H9 (cell line): Measurements from ENCODE around the gene HBG2. TPM values are rescaled to one million over a fixed set of nuclear protein-coding genes. Genes with fewer than 3 reads are reported as not detected.

Source experiments
- DNase-seq: peaks from one replicate; pipeline ENCODE4 v3.0.0-alpha.2; 2017
- H2AFZ ChIP-seq: one replicate; pipeline ENCODE4 v1.6.1; 2013; ENCODE audit warnings: mild to moderate bottlenecking, low read length, control low read depth, moderate library complexity
- H2AK5ac ChIP-seq: 2 replicates; pipeline ENCODE4 v1.6.1; 2013; ENCODE audit warnings: low read length, control low read depth, mixed read lengths; ENCODE audit not compliant: insufficient read length
- H2BK120ac ChIP-seq: one replicate; pipeline ENCODE4 v1.6.1; 2013; ENCODE audit warnings: low read depth, mild to moderate bottlenecking, low read length, control low read depth, inconsistent platforms; ENCODE audit not compliant: poor library complexity, severe bottlenecking
- H2BK12ac ChIP-seq: 2 replicates; pipeline ENCODE4 v1.6.1; 2013; ENCODE audit warnings: low read length, control low read depth, mixed read lengths, low read depth; ENCODE audit not compliant: insufficient read length
- H2BK15ac ChIP-seq: 2 replicates; pipeline ENCODE4 v1.6.1; 2013; ENCODE audit warnings: low read depth, low read length, control low read depth
- H2BK20ac ChIP-seq: one replicate; pipeline ENCODE4 v1.6.1; 2013; ENCODE audit warnings: low read depth, mild to moderate bottlenecking, low read length, control low read depth, inconsistent platforms; ENCODE audit not compliant: poor library complexity, severe bottlenecking
- H2BK5ac ChIP-seq: 2 replicates; pipeline ENCODE4 v1.6.1; 2013; ENCODE audit warnings: low read length, control low read depth, mixed read lengths; ENCODE audit not compliant: insufficient read length
- H3K14ac ChIP-seq: 2 replicates; pipeline ENCODE4 v1.6.1; 2013; ENCODE audit warnings: low read length, control low read depth; ENCODE audit not compliant: insufficient read depth
- H3K18ac ChIP-seq: 2 replicates; pipeline ENCODE4 v1.6.1; 2013; ENCODE audit warnings: low read depth, mild to moderate bottlenecking, mixed read lengths, low read length, control low read depth; ENCODE audit not compliant: insufficient read length
- H3K23ac ChIP-seq: 2 replicates; pipeline ENCODE4 v1.6.1; 2013; ENCODE audit warnings: low read length, control low read depth, mixed read lengths, low read depth; ENCODE audit not compliant: insufficient read length
- H3K23me2 ChIP-seq: 2 replicates; pipeline ENCODE4 v1.6.1; 2013; ENCODE audit warnings: low read depth, mild to moderate bottlenecking, mixed read lengths, low read length, control low read depth; ENCODE audit not compliant: insufficient read length, poor library complexity, severe bottlenecking
- H3K27ac ChIP-seq: 2 replicates; pipeline ENCODE4 v1.5.1; 2013; ENCODE audit warnings: low read length, control low read depth, mixed read lengths, low read depth; ENCODE audit not compliant: insufficient read length
- H3K27me3 ChIP-seq: 2 replicates; pipeline ENCODE4 v1.6.1; 2013; ENCODE audit warnings: low read length, control low read depth, inconsistent platforms; ENCODE audit not compliant: insufficient read depth
- H3K4ac ChIP-seq: 2 replicates; pipeline ENCODE4 v1.6.1; 2013; ENCODE audit warnings: low read depth, mild to moderate bottlenecking, control low read depth, inconsistent platforms, low read length, moderate library complexity
- H3K4me1 ChIP-seq: 2 replicates; pipeline ENCODE4 v1.6.1; 2013; ENCODE audit warnings: low read length, control low read depth, inconsistent platforms; ENCODE audit not compliant: insufficient read depth
- H3K4me2 ChIP-seq: 2 replicates; pipeline ENCODE4 v1.6.1; 2013; ENCODE audit warnings: low read length, control low read depth, mixed read lengths; ENCODE audit not compliant: insufficient read length, insufficient read depth
- H3K56ac ChIP-seq: 2 replicates; pipeline ENCODE4 v1.6.1; 2013; ENCODE audit warnings: low read depth, mild to moderate bottlenecking, mixed read lengths, low read length, control low read depth; ENCODE audit not compliant: insufficient read length
- H3K79me1 ChIP-seq: 2 replicates; pipeline ENCODE4 v1.6.1; 2013; ENCODE audit warnings: low read depth, mild to moderate bottlenecking, moderate library complexity, low read length, control low read depth, inconsistent platforms; ENCODE audit not compliant: insufficient read depth, poor library complexity, severe bottlenecking
- H3K79me2 ChIP-seq: 2 replicates; pipeline ENCODE4 v1.6.1; 2013; ENCODE audit warnings: low read length, control low read depth, inconsistent platforms; ENCODE audit not compliant: insufficient read depth
- H3K9ac ChIP-seq: 2 replicates; pipeline ENCODE4 v1.6.1; 2013; ENCODE audit warnings: low read length, control low read depth, mixed read lengths; ENCODE audit not compliant: insufficient read length; ENCODE audit errors: extremely low read depth
- H3K9me3 ChIP-seq: one replicate; pipeline ENCODE4 v1.6.1; 2013; ENCODE audit warnings: low read depth, low read length, inconsistent platforms; ENCODE audit not compliant: control insufficient read depth
- H3T11ph ChIP-seq: one replicate; pipeline ENCODE4 v1.6.1; 2013; ENCODE audit warnings: mild to moderate bottlenecking, low read length, control low read depth, inconsistent platforms
- H4K20me1 ChIP-seq: one replicate; pipeline ENCODE4 v1.6.1; 2013; ENCODE audit not compliant: control insufficient read depth, insufficient read length, insufficient read depth
- H4K5ac ChIP-seq: 2 replicates; pipeline ENCODE4 v1.6.1; 2013; ENCODE audit warnings: low read depth, mild to moderate bottlenecking, mixed read lengths, low read length, control low read depth; ENCODE audit not compliant: insufficient read length
- H4K8ac ChIP-seq: replicated peaks from 2 replicates; pipeline ENCODE4 v1.6.1; 2013; ENCODE audit warnings: low read length, control low read depth, mixed read lengths, low read depth; ENCODE audit not compliant: insufficient read length
- H4K91ac ChIP-seq: 2 replicates; pipeline ENCODE4 v1.6.1; 2013; ENCODE audit warnings: low read depth, mild to moderate bottlenecking, moderate library complexity, mixed read lengths, low read length, control low read depth; ENCODE audit not compliant: insufficient read length
- H3K27ac Mint-ChIP-seq, 3 experiments: 2 replicates in 2 of 3; 3 replicates in 1 of 3; pipeline ENCODE4 v1.8.0; 2020 to 2021; ENCODE audit warnings: mixed read lengths in 3 of 3, mild to moderate bottlenecking in 1 of 3, moderate library complexity in 1 of 3
- H3K27me3 Mint-ChIP-seq: 2 replicates; pipeline ENCODE4 v1.8.0; 2021; ENCODE audit warnings: low read depth, mild to moderate bottlenecking, moderate library complexity, mixed read lengths
- H3K36me3 Mint-ChIP-seq, 3 experiments: 2 replicates in 2 of 3; 3 replicates in 1 of 3; pipeline ENCODE4 v1.8.0; 2020 to 2021; ENCODE audit warnings: low read depth in 3 of 3, mixed read lengths in 3 of 3; ENCODE audit not compliant: insufficient read depth in 1 of 3
- H3K4me1 Mint-ChIP-seq, 2 experiments: 2 replicates each; pipeline ENCODE4 v1.8.0; 2020; ENCODE audit warnings: mixed read lengths in 2 of 2
- H3K4me3 Mint-ChIP-seq, 2 experiments: 2 replicates in 1 of 2; 3 replicates in 1 of 2; pipeline ENCODE4 v1.8.0; 2020 to 2021; ENCODE audit warnings: mild to moderate bottlenecking in 2 of 2, mixed read lengths in 2 of 2, moderate library complexity in 1 of 2
- H3K9me3 Mint-ChIP-seq, 2 experiments: 2 replicates in 1 of 2; 3 replicates in 1 of 2; pipeline ENCODE4 v1.8.0; 2020; ENCODE audit warnings: mild to moderate bottlenecking in 2 of 2, mixed read lengths in 2 of 2, moderate library complexity in 1 of 2
- WGBS: extraction: QIAGEN DNeasy Blood & Tissue Kit; methylation state at CpG from one replicate; pipeline ENCODE4 v1.1.7; 2013; ENCODE audit warnings: missing lambda C conversion rate, low lambda C conversion rate, mixed read lengths; ENCODE audit not compliant: insufficient read length; ENCODE audit errors: extremely low coverage; 5-methylcytosine and 5-hydroxymethylcytosine counted together
- total RNA-seq: library from RNA; stranded (reverse); gene quantifications from 2 replicates; pipeline ENCODE4 v1.2.1, GENCODE V29; 2021
- TF ChIP-seq, protein P1 (sequence below): fragments of 200-600 bp; sonication (generic); conservative IDR thresholded peaks from 3 replicates; pipeline ENCODE4 v1.8.0; 2021; ENCODE audit warnings: antibody characterized with exemption, mild to moderate bottlenecking

Gene HBG2
- total RNA-seq, 1 experiment from 2014 or later = not detected

DNA sequence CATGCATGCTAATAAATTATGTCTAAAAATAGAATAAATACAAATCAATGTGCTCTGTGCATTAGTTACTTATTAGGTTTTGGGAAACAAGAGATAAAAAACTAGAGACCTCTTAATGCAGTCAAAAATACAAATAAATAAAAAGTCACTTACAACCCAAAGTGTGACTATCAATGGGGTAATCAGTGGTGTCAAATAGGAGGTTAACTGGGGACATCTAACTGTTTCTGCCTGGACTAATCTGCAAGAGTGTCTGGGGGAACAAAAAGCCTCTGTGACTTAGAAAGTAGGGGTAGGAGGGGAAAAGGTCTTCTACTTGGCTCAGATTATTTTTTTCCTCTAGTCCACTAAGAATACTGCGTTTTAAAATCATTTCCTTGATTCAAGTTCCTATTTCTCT is 26.9 kb downstream of the HBG2 start:
- H3K79me1 ChIP-seq = no peaks in the 10 kb centered on the region
- no peak overlapping the region for H3K27ac ChIP-seq
- no peak overlapping the region for H3K4me2 ChIP-seq
- no peak overlapping the region for H3K14ac ChIP-seq
- WGBS = no CpG with 5 or more reads among the region's 1 CpG
- no peak overlapping the region for H3K56ac ChIP-seq
- no peak overlapping the region for H2AFZ ChIP-seq
- no peak overlapping the region for H3K23ac ChIP-seq
- no peak overlapping the region for H3K4me3 Mint-ChIP-seq
- DNase-seq = no peak
- no peaks in the 10 kb centered on the region for H4K20me1 ChIP-seq
- no peak overlapping the region for H3K4ac ChIP-seq
- H3K27me3 ChIP-seq = no peaks in the 10 kb centered on the region
- TF ChIP-seq, protein P1, sequence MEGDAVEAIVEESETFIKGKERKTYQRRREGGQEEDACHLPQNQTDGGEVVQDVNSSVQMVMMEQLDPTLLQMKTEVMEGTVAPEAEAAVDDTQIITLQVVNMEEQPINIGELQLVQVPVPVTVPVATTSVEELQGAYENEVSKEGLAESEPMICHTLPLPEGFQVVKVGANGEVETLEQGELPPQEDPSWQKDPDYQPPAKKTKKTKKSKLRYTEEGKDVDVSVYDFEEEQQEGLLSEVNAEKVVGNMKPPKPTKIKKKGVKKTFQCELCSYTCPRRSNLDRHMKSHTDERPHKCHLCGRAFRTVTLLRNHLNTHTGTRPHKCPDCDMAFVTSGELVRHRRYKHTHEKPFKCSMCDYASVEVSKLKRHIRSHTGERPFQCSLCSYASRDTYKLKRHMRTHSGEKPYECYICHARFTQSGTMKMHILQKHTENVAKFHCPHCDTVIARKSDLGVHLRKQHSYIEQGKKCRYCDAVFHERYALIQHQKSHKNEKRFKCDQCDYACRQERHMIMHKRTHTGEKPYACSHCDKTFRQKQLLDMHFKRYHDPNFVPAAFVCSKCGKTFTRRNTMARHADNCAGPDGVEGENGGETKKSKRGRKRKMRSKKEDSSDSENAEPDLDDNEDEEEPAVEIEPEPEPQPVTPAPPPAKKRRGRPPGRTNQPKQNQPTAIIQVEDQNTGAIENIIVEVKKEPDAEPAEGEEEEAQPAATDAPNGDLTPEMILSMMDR = no peak
- no peak overlapping the region for H3K9ac ChIP-seq
- H4K8ac ChIP-seq = no peak overlapping the region
- no peak overlapping the region for H2BK120ac ChIP-seq
- no peaks in the 10 kb centered on the region for H3K79me2 ChIP-seq
- no peaks in the 10 kb centered on the region for H3K27me3 Mint-ChIP-seq
- no peak overlapping the region for H2BK20ac ChIP-seq
- H2BK5ac ChIP-seq = no peak overlapping the region
- no peak overlapping the region for H3T11ph ChIP-seq
- H3K36me3 Mint-ChIP-seq = no peaks in the 10 kb centered on the region
- H3K9me3 Mint-ChIP-seq = no peaks in the 10 kb centered on the region
- H3K4me1 Mint-ChIP-seq = no peaks in the 10 kb centered on the region
- no peak overlapping the region for H3K27ac Mint-ChIP-seq
- no peak overlapping the region for H4K91ac ChIP-seq
- no peak overlapping the region for H3K18ac ChIP-seq
- H3K23me2 ChIP-seq = no peaks in the 10 kb centered on the region
- no peaks in the 10 kb centered on the region for H3K4me1 ChIP-seq
- no peak overlapping the region for H4K5ac ChIP-seq
- H2BK12ac ChIP-seq = no peak overlapping the region
- no peak overlapping the region for H2AK5ac ChIP-seq
- no peak overlapping the region for H2BK15ac ChIP-seq
- H3K9me3 ChIP-seq = no peaks in the 10 kb centered on the region
